Umbilical cord (tissue), 2 donors: Measurements from ENCODE around the gene CD109. TPM values are rescaled to one million over a fixed set of nuclear protein-coding genes. Genes with fewer than 3 reads are reported as not detected.
A peak's percentile ranks its signal among the peaks of the same experiment; 100 is the strongest.
"Not testable (repeated sequence)": the region's sequence is repeated elsewhere in the genome, so short reads cannot be mapped to it uniquely, and the experiment has no call there.

Experiments used
- DNase-seq: peaks from one replicate; pipeline ENCODE4 v3.0.0-alpha.2; 2015; ENCODE audit warnings: low spot score
- total RNA-seq: library from RNA; depleted of rRNA; stranded (reverse); fragments of >200 nt; gene quantifications from one replicate; pipeline ENCODE4 v1.2.3, GENCODE V29; 2014; ENCODE audit warnings: low replicate concordance; ENCODE audit not compliant: insufficient read depth

CD109 gene
- total RNA-seq, 1 donor from 2014 or later: 37.6 TPM

GRCh38 chr6:73683574-73683973, 12.4 kb upstream of the CD109 start:
- DNase-seq: not testable (repeated sequence)

DNA sequence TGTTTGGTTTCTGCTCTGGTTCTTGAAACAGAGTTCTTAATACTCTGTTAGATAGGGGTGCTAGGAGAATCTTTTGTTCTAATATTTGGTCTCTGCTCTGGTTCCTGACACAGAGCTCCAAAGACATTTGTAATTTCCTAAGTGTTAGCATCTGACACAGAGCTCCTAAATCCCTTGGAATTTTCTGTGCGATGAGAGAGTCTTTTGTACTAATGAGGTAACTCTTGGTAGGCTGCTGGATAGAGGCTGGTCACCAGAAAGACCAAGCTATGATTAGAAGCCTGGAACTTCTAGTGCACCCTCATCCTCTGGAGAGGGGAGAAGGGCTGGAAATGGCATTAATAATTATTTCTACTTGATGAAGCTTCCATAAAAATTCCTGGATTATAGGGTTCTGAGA, 7.7 kb upstream of the CD109 start:
- no peak for DNase-seq

GRCh38 chr6:73690056-73690455, 5.9 kb upstream of the CD109 start:
- DNase-seq: no peak

DNA sequence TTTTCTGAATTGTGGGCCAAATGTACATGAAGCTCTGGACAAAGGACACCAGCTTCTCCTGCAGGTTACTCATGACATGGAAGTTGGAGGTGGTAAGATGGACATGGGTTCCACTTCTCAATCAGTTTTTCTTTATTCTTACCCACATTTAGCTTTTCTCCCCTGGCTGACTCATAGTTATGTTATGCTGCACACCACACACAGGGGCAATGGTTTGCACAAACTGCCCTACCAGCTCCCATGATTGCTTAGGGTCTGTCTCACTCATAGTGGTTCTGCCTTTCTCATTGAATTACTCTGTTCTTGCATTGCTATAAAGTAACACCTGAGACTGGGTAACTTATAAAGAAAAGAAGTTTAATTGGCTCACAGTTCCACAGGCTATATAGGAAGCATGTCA, 4.5 kb upstream of the CD109 start:
- no peak for DNase-seq

DNA sequence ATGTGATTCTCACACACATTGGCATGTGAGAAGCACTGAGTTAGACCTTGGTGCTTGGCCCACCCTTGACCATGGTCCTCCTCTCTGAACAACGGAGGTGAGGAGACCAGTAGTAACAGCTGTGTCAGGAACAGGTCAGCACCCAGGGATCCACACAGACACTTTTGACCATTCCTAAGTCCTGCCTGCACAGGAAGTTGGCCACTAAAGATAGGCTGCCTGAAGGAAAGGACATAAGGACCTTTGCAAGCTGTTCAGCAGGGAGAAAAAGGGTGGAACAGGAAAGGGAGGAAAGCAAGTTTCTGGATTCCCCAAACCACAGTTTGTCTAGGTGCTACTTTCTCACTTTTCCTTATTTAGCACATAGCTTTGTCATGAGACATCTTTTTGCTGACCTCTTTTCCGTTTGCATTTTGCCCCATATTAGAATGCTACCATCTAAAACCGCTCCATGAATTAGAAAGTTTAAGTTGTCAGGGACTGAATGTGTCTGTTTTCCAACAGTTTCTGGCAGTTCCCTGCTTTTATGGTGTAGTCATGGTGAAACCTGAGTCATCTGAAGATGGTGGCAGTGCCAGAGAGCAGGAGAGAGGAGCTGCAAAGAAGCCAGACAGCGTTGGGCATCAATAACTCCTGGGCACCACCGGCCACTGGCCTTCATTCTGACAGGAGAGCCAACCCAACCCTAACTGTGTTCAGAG, 1.1 kb upstream of the CD109 start:
- DNase-seq: peak; percentile 55

DNA sequence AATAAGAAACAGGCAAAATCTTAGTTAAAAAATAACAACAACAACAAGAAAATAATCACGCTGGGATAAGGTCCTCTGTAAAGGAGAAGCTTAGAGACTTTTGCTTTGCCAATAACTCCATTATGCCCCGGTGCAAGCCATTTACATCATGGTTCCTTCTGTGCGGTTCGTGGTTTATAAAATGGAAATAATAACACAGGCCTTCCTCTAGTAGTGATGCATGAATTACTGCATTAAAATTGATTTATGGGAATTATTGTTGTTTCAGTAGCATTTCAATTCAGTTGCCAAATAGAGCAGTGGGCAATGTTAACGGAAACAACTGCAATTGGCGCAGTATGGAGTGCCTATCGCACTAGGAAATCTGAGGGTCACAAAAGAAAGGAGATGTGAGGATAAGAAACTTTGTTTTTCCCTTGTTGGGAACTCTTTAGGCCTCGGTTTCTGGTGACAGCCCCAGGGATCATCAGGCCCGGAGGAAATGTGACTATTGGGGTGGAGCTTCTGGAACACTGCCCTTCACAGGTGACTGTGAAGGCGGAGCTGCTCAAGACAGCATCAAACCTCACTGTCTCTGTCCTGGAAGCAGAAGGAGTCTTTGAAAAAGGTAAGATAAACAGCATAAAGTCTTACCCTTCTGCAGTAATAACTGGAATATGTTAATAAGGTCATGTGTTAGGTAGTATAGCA, 1.1 kb downstream of the CD109 start:
- DNase-seq: no peak

DNA sequence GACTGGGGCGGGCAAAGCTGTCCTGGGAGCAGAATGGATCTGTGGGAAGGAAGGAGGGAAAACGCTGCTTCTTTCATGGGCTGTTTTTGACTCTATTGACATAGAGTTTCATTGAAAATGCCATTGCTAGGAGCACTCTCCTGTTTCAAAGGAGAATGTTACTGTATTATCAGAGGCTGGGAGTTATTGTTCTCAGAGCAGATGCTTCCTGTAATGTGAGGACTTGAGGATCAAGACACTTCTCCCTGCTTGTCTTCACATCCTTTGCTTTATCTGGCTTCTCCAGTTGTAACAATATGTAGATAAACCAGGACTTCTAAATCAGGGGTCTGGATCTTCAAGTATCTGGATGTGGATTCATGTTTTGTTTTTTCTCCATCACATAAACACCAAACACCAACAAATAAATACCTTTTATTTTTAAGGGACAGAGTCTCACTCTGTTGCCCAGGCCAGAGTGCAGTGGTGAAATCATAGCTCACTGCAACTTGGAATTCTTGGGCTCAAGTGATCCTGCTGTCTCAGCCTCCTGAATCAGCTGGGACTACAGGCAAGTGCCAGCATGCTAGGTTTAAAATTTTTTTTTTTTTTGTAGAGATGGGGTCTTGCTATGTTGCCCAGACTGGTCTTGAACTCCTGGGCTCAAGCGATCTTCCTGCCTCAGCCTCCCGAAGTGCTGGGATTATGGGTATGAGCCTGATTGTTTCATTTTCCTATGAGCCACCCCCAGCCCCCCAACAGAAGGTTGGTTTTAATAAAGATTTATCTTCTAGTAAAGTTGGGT, 3.9 kb downstream of the CD109 start:
- DNase-seq: no peak

- DNase-seq: no peak
These were observed 6.4 kb downstream of the CD109 start for GRCh38 chr6:73702444-73702843.

DNA sequence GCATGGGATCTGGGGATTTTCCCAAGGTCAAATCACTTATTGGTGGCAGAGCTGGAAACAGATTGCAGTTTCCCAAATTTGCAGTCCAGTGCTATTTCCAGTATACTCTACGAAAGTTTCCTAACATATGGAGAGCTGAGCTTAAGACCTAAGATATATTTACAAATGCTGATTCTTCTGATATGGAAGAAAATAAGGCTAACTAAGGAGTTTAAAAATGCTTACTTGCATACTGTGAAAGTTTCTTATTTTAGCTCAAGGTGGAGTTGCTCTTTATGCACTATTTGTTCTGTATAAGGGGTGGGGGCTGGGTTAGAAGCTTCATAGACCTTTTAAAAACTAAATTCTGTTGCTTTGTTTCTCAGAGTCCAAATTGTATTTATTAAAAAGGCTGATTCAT, 7.5 kb downstream of the CD109 start:
- no peak for DNase-seq

- DNase-seq: peak; percentile 90
These were observed 8.3 kb downstream of the CD109 start for GRCh38 chr6:73704260-73704659.

- DNase-seq: peak; percentile 43
These were observed 8.8 kb downstream of the CD109 start for GRCh38 chr6:73704798-73705197.

DNA sequence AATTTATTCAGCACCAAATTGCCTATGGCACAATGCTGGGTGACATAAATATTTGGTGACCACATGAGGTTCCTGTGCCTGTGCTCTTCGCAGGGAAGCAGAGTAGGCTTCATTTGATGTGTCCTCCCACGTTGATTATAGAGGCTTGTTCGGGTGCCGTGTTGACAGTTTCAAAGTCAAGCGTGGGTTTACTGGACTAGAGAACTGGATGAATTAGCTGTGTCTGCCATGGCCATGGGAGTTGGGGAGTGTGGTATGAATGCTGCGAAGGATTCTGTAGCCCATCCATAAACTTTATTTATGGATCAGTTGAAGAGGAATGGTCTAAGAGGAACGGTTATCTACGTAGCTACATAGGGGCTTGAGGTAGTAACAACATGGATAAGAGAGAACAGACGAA, 11.0 kb downstream of the CD109 start:
- DNase-seq: no peak

- peak; percentile 67 for DNase-seq
These were observed 14.5 kb downstream of the CD109 start for GRCh38 chr6:73710470-73710869.

GRCh38 chr6:73710948-73711347, 14.9 kb downstream of the CD109 start:
- no peak for DNase-seq

DNA sequence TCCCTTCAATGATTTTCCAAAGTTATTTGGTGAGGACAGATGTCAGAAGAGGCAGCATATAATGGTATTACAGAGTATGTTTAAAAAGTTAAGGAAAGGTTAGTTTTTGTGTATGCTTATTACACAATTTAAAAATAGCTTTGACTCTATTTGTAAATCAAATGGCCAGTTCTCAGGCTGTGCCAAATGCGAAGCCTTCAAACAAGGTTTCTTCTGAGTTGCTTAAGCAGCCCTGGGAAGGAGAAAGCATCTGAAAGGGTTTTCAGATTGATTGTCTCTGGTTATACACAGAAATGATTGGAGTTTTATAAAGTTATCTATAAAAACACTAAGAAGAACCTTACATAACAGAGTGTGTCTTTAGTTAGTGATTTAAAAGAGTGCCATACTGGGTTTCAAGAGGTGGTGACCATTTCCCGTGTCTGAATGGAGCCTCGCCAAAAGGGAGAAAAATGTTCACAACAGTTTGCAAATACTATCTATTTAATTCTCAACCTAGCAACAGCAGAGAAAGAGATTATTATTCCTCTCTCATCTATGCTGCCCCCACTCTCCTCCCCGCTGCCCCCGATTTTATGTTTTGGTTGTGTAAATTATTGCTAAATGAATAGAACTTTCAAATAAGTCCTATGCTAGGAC, 16.7 kb downstream of the CD109 start:
- DNase-seq: no peak

DNA sequence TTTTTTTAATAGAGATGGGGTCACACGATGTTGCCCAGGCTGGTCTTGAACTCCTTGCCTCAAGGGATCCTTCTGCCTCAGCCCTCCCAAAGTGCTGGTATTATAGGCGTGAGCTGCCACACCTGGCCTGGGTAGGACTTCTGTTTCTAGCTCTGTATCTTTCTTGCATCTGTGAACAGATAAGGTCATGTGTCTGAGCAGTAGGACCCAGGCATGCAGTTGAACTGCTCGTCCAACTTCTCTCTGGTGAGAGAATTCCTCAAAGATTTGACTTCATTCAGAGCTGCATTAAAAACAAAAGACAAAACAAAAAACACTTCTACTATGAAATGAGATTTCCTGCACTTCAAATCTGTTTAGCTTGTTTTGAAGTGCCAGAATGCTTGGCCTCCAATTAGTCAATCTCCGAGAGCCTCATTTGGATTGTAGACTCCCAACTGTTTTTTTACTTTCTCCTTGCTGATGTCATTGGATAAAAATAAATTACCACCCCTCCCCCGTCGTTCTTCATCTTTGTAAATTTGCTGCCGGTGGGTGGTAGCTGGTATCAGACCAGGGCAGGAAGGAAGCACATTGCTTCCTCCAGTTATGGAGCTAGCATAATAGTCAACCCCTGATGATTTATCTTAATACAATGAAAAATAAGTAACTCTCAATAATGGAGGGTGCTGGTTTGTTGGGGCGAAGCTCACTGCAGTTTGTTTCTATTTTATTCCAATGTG, 17.6 kb downstream of the CD109 start:
- peak; percentile 33 for DNase-seq

GRCh38 chr6:73715111-73715508, 19.1 kb downstream of the CD109 start:
- DNase-seq: not testable (repeated sequence)

DNA sequence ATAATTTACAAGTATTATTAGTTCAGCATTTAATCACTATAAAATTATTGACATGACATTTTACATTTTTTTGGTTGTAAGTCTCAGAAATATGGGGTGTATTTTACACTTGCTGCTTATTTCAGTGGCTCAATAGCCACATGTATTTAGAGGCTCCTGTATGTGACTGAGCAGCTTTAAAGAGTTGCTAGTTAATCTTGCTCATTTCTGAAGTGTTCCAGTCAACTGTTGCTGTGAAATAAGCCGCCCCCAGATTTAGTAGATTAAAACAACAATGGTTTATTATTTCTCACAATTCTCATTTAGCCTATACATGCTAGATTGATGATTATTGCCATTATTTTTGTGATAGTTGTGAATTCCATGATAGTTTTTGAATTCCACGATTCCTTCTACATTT, 23.0 kb downstream of the CD109 start:
- DNase-seq: no peak

DNA sequence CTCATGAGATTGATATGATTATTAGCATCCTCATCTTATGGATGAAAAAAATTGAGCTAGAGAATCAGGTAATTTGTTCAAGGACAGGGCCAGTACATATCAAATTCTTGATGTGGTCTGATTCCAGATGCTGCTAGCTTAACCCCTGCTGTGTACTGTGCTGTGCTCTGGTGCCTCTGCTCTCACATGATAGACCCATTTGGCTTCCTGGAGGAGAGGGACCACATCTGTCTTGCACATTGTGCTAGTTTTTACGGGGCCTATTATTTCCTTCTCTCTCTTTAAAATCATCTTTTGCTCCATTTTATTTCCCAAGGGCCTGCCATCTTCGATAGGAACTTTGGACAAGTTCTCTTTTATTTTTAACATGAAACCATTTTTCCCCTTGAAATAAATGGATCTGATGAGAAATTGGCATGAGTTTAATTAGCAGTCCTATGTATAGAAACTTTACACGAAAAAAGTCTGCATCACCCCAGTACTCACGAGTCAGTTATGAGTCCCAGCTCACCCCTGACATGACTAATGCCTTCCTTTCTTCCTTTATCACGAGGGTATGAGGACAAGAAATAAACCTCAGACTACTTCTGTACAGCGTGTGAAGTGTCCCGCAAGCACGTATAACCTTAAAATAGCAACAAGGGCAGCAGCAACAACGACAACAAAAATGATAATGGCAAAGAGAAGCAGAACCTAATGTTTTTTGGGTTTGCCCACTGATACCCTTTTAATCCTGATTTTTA, 26.5 kb downstream of the CD109 start:
- no peak for DNase-seq

DNA sequence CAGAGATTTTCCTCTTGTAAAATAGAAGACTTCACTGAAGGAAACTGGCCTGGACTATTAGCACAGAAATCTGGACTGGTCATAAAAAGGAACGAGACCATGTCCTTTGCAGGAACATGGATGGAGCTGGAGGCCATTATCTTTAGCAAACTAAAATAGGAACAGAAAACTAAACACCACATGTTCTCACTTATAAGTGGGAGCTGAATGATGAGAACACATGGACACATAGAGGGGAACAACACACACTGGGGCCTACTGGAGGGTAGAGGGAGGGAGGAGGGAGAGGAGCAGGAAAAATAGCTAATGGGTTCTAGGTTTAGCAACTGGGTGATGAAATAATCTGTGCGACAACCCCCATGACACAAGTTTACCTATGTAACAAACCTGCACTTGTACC, 27.5 kb downstream of the CD109 start:
- not testable (repeated sequence) for DNase-seq

DNA sequence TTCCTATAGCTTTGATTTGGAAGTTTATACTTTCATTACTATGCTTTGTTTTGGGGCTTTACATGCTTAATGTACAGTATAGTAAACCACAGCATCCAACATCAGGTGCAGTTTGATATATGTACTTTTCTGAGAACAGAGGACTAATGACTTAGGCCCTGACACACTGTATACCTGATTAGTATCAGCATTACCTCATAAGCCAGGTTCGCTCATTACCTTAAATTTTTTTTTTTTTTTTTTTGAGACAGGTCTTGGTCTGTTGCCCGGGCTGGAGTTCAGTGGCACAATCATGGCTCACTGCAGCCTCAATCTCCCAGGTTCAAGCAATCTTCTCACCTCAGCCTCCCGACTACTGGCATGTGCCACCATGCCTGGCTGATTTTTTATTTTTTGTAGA, 28.4 kb downstream of the CD109 start:
- DNase-seq: no peak
